Transverse colon (tissue), 4 donors: ENCODE data around the gene RORB. TPM values are rescaled to one million over a fixed set of nuclear protein-coding genes. Genes with fewer than 3 reads are reported as not detected.
"Not testable (repeated sequence)": the region's sequence is repeated elsewhere in the genome, so short reads cannot be mapped to it uniquely, and the experiment has no call there.

Source experiments
- DNase-seq: peaks from one replicate; pipeline ENCODE4 v3.0.0-alpha.2; 2019
- H3K27ac ChIP-seq, 4 donors: fragments of 200-600 bp; sonication (generic); 2 replicates each; pipeline ENCODE4 v1.5.1; 2016 to 2018; ENCODE audit warnings: inconsistent platforms in 4 of 4
- H3K27me3 ChIP-seq: fragments of 200-600 bp; sonication (generic); 2 replicates; pipeline ENCODE4 v1.5.1; 2017; ENCODE audit warnings: inconsistent platforms
- H3K36me3 ChIP-seq, 4 donors: fragments of 200-600 bp; sonication (generic); 2 replicates each; pipeline ENCODE4 v1.5.1; 2017 to 2019; ENCODE audit warnings: inconsistent platforms in 4 of 4
- H3K4me1 ChIP-seq, 4 donors: fragments of 200-600 bp; sonication (generic); 2 replicates each; pipeline ENCODE4 v1.5.1; 2017 to 2020; ENCODE audit warnings: inconsistent platforms in 4 of 4
- H3K4me3 ChIP-seq, 4 donors: fragments of 200-600 bp; sonication (generic); 1 replicate in 1 of 4; 2 replicates in 3 of 4; pipeline versions ENCODE4 v1.5.1 to v1.6.1; 2017 to 2019; ENCODE audit warnings: inconsistent platforms in 4 of 4
- H3K9me3 ChIP-seq, 2 donors: fragments of 200-600 bp; sonication (generic); 2 replicates each; pipeline ENCODE4 v1.5.1; 2017 to 2019; ENCODE audit warnings: inconsistent platforms in 2 of 2
- EP300 ChIP-seq: sonication (generic); formaldehyde crosslinking; IDR thresholded peaks from one replicate; pipeline ENCODE4 v1.6.1; 2017; ENCODE audit warnings: antibody characterized with exemption, low read depth
- POLR2A ChIP-seq: fragments of 450-650 bp; IDR thresholded peaks from one replicate; pipeline ENCODE4 v1.6.1; 2016; ENCODE audit warnings: antibody characterized with exemption, mild to moderate bottlenecking, moderate library complexity
- POLR2AphosphoS5 ChIP-seq, 3 donors: sonication (generic); formaldehyde crosslinking; IDR thresholded peaks; one replicate each; pipeline ENCODE4 v1.6.1; 2016; ENCODE audit warnings: antibody characterized with exemption in 3 of 3
- WGBS, 2 donors: methylation state at CpG; one replicate each; pipeline ENCODE4 v1.1.5; 2018; ENCODE audit warnings: low coverage in 1 of 2; 5-methylcytosine and 5-hydroxymethylcytosine counted together
- in situ Hi-C, 4 donors: fragments of 200-750 bp; cut with MboI; loops; one replicate each; pipeline versions ENCODE4 v1.15.0 to v1.15.1; 2017; ENCODE audit warnings: low sequenced_read_pairs in 3 of 4, low pct_ligation_motif_present in 1 of 4, low pct_unique_long_range_greater_than_20kb in 1 of 4
- intact Hi-C: fragments of 100-400 bp; cut with DNase I; formaldehyde crosslinking; loops from one replicate; pipeline ENCODE4 v1.15.1; 2023; ENCODE audit warnings: low total_unique reads
- total RNA-seq, 4 donors: library from RNA; depleted of rRNA; stranded (reverse); fragments of >200 nt; gene quantifications; one replicate each; pipeline ENCODE4 v1.1.0, GENCODE V29; 2016
- TF ChIP-seq, protein P1 (sequence below), 5 experiments: fragments of 200-600 bp in 3 of 5; fragments of 450-650 bp in 2 of 5; sonication (generic) in 3 of 5; IDR thresholded peaks; 1 replicate in 2 of 5; 2 replicates in 3 of 5; pipeline ENCODE4 v1.5.1; 2016 to 2017; ENCODE audit warnings: antibody characterized with exemption in 5 of 5, inconsistent platforms in 3 of 5, mild to moderate bottlenecking in 2 of 5, moderate library complexity in 1 of 5

RORB gene
- total RNA-seq, 4 donors from 2014 or later, result 0.20 to 1.1 (median 0.27) TPM; not detected in 1

DNA sequence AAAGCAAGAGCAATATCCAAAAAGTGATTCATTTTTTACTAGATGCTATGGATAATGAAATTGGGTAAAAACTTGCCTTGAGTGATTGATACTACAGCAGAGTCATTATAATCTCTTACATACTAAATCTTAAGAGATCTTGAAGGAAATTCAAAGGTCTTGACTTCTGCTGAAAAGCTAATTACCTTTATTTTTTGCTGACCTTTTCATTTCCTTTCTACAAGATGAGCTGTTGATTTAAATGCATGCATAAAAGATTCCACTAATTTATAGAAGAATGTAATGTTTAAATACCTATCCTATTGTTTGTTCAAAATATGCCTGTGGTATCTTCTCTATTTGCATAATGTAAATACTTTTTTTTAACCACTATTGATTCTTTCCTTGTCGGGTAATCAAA, 27.2 kb downstream of the RORB start:
- no peak overlapping the region for H3K27ac ChIP-seq
- 48 to 55% methylated on average over 1 of the region's 1 CpG for WGBS, 2 donors

DNA sequence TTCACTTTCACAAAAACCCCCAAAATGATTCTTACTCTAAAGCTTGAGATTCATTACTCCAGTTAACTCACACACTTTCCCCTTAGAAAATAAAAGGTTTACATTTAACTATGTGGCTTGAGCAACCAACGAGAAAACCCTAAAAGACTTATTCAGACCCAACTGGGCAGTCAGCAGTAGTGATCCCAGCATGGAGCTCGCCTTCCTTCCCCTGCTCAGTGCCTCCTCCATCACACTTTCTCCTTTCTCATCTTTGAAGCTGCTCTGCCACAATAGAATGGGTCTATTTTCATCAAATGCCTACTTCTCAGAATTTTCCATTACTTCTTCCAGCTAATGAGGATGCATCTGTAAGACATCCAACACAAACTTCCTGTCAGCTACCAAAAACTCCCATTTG, 29.1 kb downstream of the RORB start:
- DNase-seq, result no peak
- Histone ChIP-seq H3K27me3 (no peaks in the 10 kb centered on the region), H3K36me3 (no peaks in the 10 kb centered on the region), H3K4me1 (no peaks in the 10 kb centered on the region), H3K27ac (no peak overlapping the region), H3K4me3 (no peak overlapping the region), H3K9me3 (no peaks in the 10 kb centered on the region)
- intact Hi-C loops, result loop anchor here (1.0 kb wide), 1 partner anchor 16 kb away; no protein-coding TSS in a partner anchor
- no peak for TF ChIP-seq EP300
- TF ChIP-seq, protein P1, sequence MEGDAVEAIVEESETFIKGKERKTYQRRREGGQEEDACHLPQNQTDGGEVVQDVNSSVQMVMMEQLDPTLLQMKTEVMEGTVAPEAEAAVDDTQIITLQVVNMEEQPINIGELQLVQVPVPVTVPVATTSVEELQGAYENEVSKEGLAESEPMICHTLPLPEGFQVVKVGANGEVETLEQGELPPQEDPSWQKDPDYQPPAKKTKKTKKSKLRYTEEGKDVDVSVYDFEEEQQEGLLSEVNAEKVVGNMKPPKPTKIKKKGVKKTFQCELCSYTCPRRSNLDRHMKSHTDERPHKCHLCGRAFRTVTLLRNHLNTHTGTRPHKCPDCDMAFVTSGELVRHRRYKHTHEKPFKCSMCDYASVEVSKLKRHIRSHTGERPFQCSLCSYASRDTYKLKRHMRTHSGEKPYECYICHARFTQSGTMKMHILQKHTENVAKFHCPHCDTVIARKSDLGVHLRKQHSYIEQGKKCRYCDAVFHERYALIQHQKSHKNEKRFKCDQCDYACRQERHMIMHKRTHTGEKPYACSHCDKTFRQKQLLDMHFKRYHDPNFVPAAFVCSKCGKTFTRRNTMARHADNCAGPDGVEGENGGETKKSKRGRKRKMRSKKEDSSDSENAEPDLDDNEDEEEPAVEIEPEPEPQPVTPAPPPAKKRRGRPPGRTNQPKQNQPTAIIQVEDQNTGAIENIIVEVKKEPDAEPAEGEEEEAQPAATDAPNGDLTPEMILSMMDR (IDR thresholded peaks at IDR 0.05), result no peak
- TF ChIP-seq POLR2AphosphoS5 (IDR thresholded peaks at IDR 0.05), result no peak
- no peak for TF ChIP-seq POLR2A
- in situ Hi-C loops, result no loop called here
- WGBS, 2 donors, result 33 to 56% methylated on average over 2 of the region's 2 CpGs

More for the DNA sequence above, 27.2 kb downstream of the RORB start:
- no peak for DNase-seq
- no peaks in the 10 kb centered on the region for H3K9me3 ChIP-seq
- TF ChIP-seq EP300 (no peak), POLR2AphosphoS5 (IDR thresholded peaks at IDR 0.05) (no peak), POLR2A (no peak)
- TF ChIP-seq, protein P1 (IDR thresholded peaks at IDR 0.05), result no peak
- no peaks in the 10 kb centered on the region for H3K27me3 ChIP-seq
- H3K4me1 ChIP-seq, result no peaks in the 10 kb centered on the region
- in situ Hi-C loops (no loop called here), intact Hi-C loops (no loop called here)
- H3K36me3 ChIP-seq, result no peaks in the 10 kb centered on the region
- no peak overlapping the region for H3K4me3 ChIP-seq

DNA sequence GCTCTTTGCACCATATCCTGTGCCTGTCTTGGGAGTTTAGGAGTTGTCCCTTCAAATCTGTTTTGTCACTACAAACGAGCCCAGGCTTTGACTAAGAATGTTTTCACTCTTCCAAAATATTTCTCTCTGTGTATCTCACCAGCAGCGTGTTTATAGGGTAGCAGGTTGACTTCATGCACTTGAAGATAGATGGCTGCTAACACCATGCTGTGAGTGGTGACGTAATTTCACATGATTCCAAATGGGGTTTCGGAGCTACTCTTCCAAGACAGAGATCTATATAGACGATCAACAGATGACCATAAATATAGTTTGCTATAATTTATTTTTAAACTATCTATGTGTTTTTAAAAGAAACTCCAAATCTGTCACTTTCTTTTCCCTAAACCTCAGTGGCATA, 30.6 kb downstream of the RORB start:
- Histone ChIP-seq H3K4me1 (no peaks in the 10 kb centered on the region), H3K4me3 (no peak overlapping the region), H3K36me3 (no peaks in the 10 kb centered on the region), H3K9me3 (no peaks in the 10 kb centered on the region), H3K27ac (no peak overlapping the region), H3K27me3 (no peaks in the 10 kb centered on the region)
- TF ChIP-seq, protein P1 (IDR thresholded peaks at IDR 0.05), result no peak
- TF ChIP-seq POLR2A, result no peak
- no peak for TF ChIP-seq POLR2AphosphoS5 (IDR thresholded peaks at IDR 0.05)
- TF ChIP-seq EP300, result no peak
- intact Hi-C loops, result no loop called here
- no peak for DNase-seq
- in situ Hi-C loops, result no loop called here
- 60 to 66% methylated on average over 5 of the region's 5 CpGs for WGBS, 2 donors

DNA sequence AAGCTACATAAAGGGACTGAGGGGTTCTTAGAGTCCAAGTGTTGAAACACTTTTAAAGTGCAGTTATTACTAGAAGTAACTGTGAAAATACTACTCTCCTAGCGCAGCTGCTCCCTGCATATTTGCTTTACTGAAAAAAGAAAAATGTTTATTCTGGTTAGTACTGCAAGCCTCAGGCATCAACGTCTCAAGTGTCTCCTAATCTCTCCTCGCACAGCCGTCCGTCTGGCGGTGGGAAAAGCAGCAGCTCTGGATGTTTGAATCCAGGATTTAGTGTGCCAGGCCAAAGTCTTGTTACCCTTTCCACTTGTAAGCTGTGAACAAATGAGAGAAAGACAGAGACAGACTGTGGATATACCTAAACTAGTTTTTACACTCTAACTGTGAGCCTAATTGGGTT, 31.1 kb downstream of the RORB start:
- intact Hi-C loops, result no loop called here
- no peaks in the 10 kb centered on the region for H3K36me3 ChIP-seq
- H3K9me3 ChIP-seq, result no peaks in the 10 kb centered on the region
- H3K4me1 ChIP-seq, result no peaks in the 10 kb centered on the region
- in situ Hi-C loops, result no loop called here
- no peak overlapping the region for H3K27ac ChIP-seq
- 45 to 60% methylated on average over 6 of the region's 6 CpGs for WGBS, 2 donors
- no peak for DNase-seq
- no peaks in the 10 kb centered on the region for H3K27me3 ChIP-seq
- H3K4me3 ChIP-seq, result no peak overlapping the region
- TF ChIP-seq EP300 (no peak), POLR2AphosphoS5 (IDR thresholded peaks at IDR 0.05) (no peak), POLR2A (no peak)
- TF ChIP-seq, protein P1 (IDR thresholded peaks at IDR 0.05), result no peak

DNA sequence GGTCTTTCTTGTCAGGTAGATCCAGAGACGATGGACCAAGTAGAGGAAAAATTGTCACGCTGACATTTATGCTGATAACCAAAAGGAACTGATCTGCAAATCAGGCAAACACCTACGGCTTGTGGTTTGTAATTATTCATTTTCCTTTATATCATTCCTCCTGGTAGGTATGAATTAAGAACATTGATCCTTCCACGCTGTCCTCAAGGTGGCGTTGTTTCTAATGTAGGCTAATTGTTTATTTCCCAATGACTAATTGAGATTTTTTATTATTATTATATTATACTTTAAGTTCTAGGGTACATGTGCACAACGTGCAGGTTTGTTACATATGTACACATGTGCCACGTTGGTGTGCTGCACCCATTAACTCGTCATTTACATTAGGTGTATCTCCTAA, 33.3 kb downstream of the RORB start:
- H3K9me3 ChIP-seq, H3K4me1 ChIP-seq, H3K27me3 ChIP-seq, H3K27ac ChIP-seq, H3K4me3 ChIP-seq, intact Hi-C loops, in situ Hi-C loops, DNase-seq, H3K36me3 ChIP-seq: not testable (repeated sequence)
- WGBS, 2 donors, result 67 to 68% methylated on average over 6 to 8 of the region's 8 CpGs
